ENCODE measurements around the gene FER1L5. TPM values are rescaled to one million over a fixed set of nuclear protein-coding genes. Genes with fewer than 3 reads are reported as not detected.

FER1L5 gene
- total RNA-seq, 2 experiments from 2014 or later, result not detected

DNA sequence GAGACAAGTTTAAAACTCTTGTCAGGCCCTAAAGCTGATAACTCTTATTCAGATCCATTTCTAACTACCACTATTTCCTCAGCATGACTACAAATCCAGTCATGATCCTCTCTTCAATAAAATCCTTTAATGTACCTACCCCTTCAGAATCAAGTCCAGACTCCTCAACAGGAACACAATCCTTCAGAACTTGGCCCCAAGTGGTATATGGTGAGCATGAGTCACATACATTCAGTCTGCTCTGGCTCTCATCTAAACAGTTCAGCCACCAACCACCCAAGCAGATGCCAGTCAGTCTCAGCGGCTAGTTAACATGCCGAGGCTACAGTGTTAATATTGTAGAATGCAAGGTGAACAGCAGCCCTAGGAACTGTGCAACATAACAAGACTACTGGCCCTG, 87.6 kb downstream of the FER1L5 start:
- no peak overlapping the region for H3K27ac Mint-ChIP-seq
- no peaks in the 10 kb centered on the region for H3K27me3 Mint-ChIP-seq
- H3K36me3 Mint-ChIP-seq (ENCODE audit: low read depth), result peaks cover 55% of the 10 kb centered on the region
- H3K4me1 Mint-ChIP-seq, result peaks cover 5% of the 10 kb centered on the region
- CTCF ChIA-PET, result no interaction called here
- no peak for DNase-seq
- no peak overlapping the region for H3K4me3 Mint-ChIP-seq
- H3K9me3 Mint-ChIP-seq, result no peaks in the 10 kb centered on the region
- POLR2A ChIA-PET, result no interaction called here

- Mint-ChIP-seq H3K9me3 (no peaks in the 10 kb centered on the region), H3K4me1 (peaks cover 33% of the 10 kb centered on the region), H3K27me3 (no peaks in the 10 kb centered on the region), H3K27ac (no peak overlapping the region), H3K4me3 (no peak overlapping the region), H3K36me3 (ENCODE audit: low read depth) (peaks cover 59% of the 10 kb centered on the region)
- POLR2A ChIA-PET, result no interaction called here
- CTCF ChIA-PET, result interaction anchor here (0.5 to 1.3 kb wide), 2 partner anchors 27 to 1347 kb away, joined by 4 read pairs; partner anchors contain the start of gene CNNM4
- no peak for DNase-seq
These were observed 91.4 kb downstream of the FER1L5 start for GRCh38 chr2:96733931-96734330.

- CTCF ChIA-PET, result interaction anchor here (1.0 to 1.3 kb wide), 2 partner anchors 18 to 26 kb away, joined by 3 to 4 read pairs; partner anchors contain the start of gene CNNM4
- H3K27ac Mint-ChIP-seq, result no peak overlapping the region
- no peaks in the 10 kb centered on the region for H3K9me3 Mint-ChIP-seq
- no peaks in the 10 kb centered on the region for H3K27me3 Mint-ChIP-seq
- POLR2A ChIA-PET, result no interaction called here
- no peak for DNase-seq
- H3K4me3 Mint-ChIP-seq, result no peak overlapping the region
- peaks cover 44% of the 10 kb centered on the region for H3K4me1 Mint-ChIP-seq
- peaks cover 60% of the 10 kb centered on the region for H3K36me3 Mint-ChIP-seq (ENCODE audit: low read depth)
These were observed 92.5 kb downstream of the FER1L5 start for GRCh38 chr2:96734880-96735583.

GRCh38 chr2:96737251-96737650, 94.7 kb downstream of the FER1L5 start:
- Mint-ChIP-seq H3K27me3 (no peaks in the 10 kb centered on the region), H3K9me3 (no peaks in the 10 kb centered on the region), H3K36me3 (ENCODE audit: low read depth) (peaks cover 46% of the 10 kb centered on the region), H3K4me1 (peaks cover 54% of the 10 kb centered on the region), H3K27ac (no peak overlapping the region), H3K4me3 (no peak overlapping the region)
- CTCF ChIA-PET, result interaction anchor here (0.7 to 2.0 kb wide), 3 partner anchors 23 to 79 kb away, joined by 3 to 9 read pairs (median 3); partner anchors contain the start of genes CNNM3 and CNNM4
- DNase-seq, result no peak
- POLR2A ChIA-PET, result no interaction called here

DNA sequence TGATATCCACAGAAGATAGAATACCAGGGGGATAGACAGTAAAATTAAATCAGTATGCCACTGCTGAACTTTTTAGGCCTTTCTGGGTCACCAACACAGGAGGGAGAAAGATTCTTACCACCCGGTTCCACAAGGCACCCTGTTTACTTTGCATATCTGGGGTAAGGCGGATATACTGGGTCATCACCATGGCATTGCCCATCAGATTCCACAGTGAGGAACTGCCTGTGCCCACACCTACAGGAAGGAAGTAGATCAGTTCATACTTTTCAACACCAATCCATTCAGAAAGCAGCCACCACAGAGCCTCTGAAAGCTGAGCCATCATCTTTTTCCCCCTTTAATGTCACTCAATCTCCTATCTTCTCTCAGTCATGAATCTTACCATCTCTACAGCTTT, 95.3 kb downstream of the FER1L5 start:
- Mint-ChIP-seq H3K9me3 (no peaks in the 10 kb centered on the region), H3K27ac (peak overlapping the region; percentile 71)
- CTCF ChIA-PET, result interaction anchor here (0.5 kb wide), 1 partner anchor 121 kb away, joined by 3 read pairs; no protein-coding TSS in a partner anchor

GRCh38 chr2:96739076-96739632, 96.6 kb downstream of the FER1L5 start:
- peaks cover 63% of the 10 kb centered on the region for H3K4me1 Mint-ChIP-seq
- H3K4me3 Mint-ChIP-seq, result peak overlapping the region; percentile 98
- H3K27me3 Mint-ChIP-seq, result no peaks in the 10 kb centered on the region
- ChIA-PET CTCF (no interaction called here), POLR2A (interaction anchor here (0.9 to 1.6 kb wide), 4 partner anchors 11 to 201 kb away, joined by 3 read pairs; partner anchors contain the start of gene KANSL3)
- H3K27ac Mint-ChIP-seq, result peak overlapping the region; percentile 85
- DNase-seq, result no peak
- H3K9me3 Mint-ChIP-seq, result no peaks in the 10 kb centered on the region
- peaks cover 29% of the 10 kb centered on the region for H3K36me3 Mint-ChIP-seq (ENCODE audit: low read depth)

More for the DNA sequence above, 95.3 kb downstream of the FER1L5 start:
- peak; percentile 38 for DNase-seq
- Mint-ChIP-seq H3K4me1 (peaks cover 58% of the 10 kb centered on the region), H3K27me3 (no peaks in the 10 kb centered on the region), H3K36me3 (ENCODE audit: low read depth) (peaks cover 42% of the 10 kb centered on the region), H3K4me3 (peak overlapping the region; percentile 55)
- POLR2A ChIA-PET, result interaction anchor here (1.0 kb wide), 1 partner anchor 120 kb away, joined by 5 read pairs; no protein-coding TSS in a partner anchor

- CTCF ChIA-PET, result interaction anchor here (0.6 to 1.0 kb wide), 3 partner anchors 20 to 61 kb away, joined by 3 to 4 read pairs (median 3); no protein-coding TSS in a partner anchor
- H3K36me3 Mint-ChIP-seq (ENCODE audit: low read depth), result peaks cover 22% of the 10 kb centered on the region
- DNase-seq, result peak; percentile 99
- H3K27ac Mint-ChIP-seq, result peak within 1 kb of the TSS; percentile 85
- POLR2A ChIA-PET, result interaction anchor here (0.9 to 1.6 kb wide), 4 partner anchors 12 to 202 kb away, joined by 3 read pairs; partner anchors contain the start of gene KANSL3
- H3K27me3 Mint-ChIP-seq, result peaks cover 2% of the 10 kb centered on the region
- H3K9me3 Mint-ChIP-seq, result no peaks in the 10 kb centered on the region
- peak within 1 kb of the TSS; percentile 98 for H3K4me3 Mint-ChIP-seq
- H3K4me1 Mint-ChIP-seq, result peaks cover 61% of the 10 kb centered on the region
These were observed 97.3 kb downstream of the FER1L5 start, which contains the start of gene LMAN2L for GRCh38 chr2:96739633-96740428. LMAN2L (minus strand) TSS chr2:96740064; CDS start chr2:96740040, 24 bp downstream.

GRCh38 chr2:96747061-96747617, 104.6 kb downstream of the FER1L5 start:
- POLR2A ChIA-PET, result interaction anchor here (1.1 kb wide), 1 partner anchor 13 kb away, joined by 3 read pairs; no protein-coding TSS in a partner anchor
- H3K27ac Mint-ChIP-seq, result no peak overlapping the region

DNA sequence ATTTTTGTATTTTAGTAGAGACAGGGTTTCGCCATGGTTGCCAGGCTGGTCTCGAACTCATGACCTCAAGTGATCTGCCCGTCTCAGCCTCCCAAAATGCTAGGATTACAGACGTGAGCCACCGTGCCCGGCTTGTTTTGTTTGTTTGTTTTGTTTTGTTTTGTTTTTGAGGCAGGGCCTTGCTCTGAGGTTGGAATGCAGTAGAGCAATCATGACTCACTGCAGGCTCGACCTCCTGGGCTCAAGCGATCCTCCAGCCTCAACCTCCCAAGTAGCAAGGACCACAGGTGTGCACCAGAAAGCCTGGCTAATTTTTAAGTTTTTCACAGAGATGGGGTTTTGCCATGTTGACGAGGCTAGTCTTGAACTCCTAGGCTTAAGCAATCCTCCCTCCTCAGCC, 109.2 kb downstream of the FER1L5 start:
- H3K4me3 Mint-ChIP-seq, result no peak overlapping the region
- no peak for DNase-seq
- ChIA-PET POLR2A (no interaction called here), CTCF (interaction anchor here (1.1 kb wide), 1 partner anchor 9 kb away, joined by 3 read pairs; the partner anchor contains the start of gene CNNM4)
- H3K36me3 Mint-ChIP-seq (ENCODE audit: low read depth), result no peaks in the 10 kb centered on the region
- no peak overlapping the region for H3K27ac Mint-ChIP-seq
- no peaks in the 10 kb centered on the region for H3K4me1 Mint-ChIP-seq
- no peaks in the 10 kb centered on the region for H3K9me3 Mint-ChIP-seq
- peaks cover 8% of the 10 kb centered on the region for H3K27me3 Mint-ChIP-seq

More at GRCh38 chr2:96747061-96747617, 104.6 kb downstream of the FER1L5 start:
- Mint-ChIP-seq H3K4me3 (no peak overlapping the region), H3K4me1 (peaks cover 9% of the 10 kb centered on the region), H3K9me3 (no peaks in the 10 kb centered on the region), H3K27me3 (peaks cover 13% of the 10 kb centered on the region), H3K36me3 (ENCODE audit: low read depth) (no peaks in the 10 kb centered on the region)
- CTCF ChIA-PET, result no interaction called here
- no peak for DNase-seq

GRCh38 chr2:96753661-96754282, 111.2 kb downstream of the FER1L5 start:
- DNase-seq, result no peak
- Mint-ChIP-seq H3K27ac (no peak overlapping the region), H3K9me3 (no peaks in the 10 kb centered on the region), H3K4me1 (peaks cover under 1% of the 10 kb centered on the region), H3K36me3 (ENCODE audit: low read depth) (no peaks in the 10 kb centered on the region), H3K27me3 (peaks cover 8% of the 10 kb centered on the region), H3K4me3 (no peak overlapping the region)
- CTCF ChIA-PET, result interaction anchor here (1.2 to 1.3 kb wide), 2 partner anchors 9 to 19 kb away, joined by 3 to 4 read pairs; no protein-coding TSS in a partner anchor
- POLR2A ChIA-PET, result no interaction called here

DNA sequence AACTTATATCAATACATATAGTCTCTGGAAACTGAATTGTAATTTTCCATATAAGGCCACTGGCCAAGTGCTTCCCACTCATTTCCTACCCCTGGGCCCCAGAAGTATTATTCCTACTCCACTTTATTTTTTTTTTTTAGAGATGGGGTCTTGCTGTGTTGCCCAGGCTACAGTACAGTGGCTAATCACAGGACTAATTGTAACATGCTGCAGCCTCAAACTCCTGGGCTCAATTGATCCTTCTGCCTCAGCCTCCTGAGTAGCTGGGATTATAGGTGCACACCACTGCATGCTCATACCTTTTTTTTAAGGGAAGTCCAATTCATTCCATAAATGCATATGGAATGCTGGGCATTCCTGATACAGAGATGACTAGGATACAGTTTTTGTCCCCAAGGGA, 111.8 kb downstream of the FER1L5 start:
- CTCF ChIA-PET, result interaction anchor here (1.2 kb wide), 1 partner anchor 8 kb away, joined by 4 read pairs; no protein-coding TSS in a partner anchor
- H3K27ac Mint-ChIP-seq, result no peak overlapping the region

More for the DNA sequence above, 111.8 kb downstream of the FER1L5 start:
- Mint-ChIP-seq H3K36me3 (ENCODE audit: low read depth) (no peaks in the 10 kb centered on the region), H3K9me3 (no peaks in the 10 kb centered on the region), H3K27me3 (peaks cover 8% of the 10 kb centered on the region), H3K4me3 (no peak overlapping the region), H3K4me1 (peaks cover 4% of the 10 kb centered on the region)
- DNase-seq, result no peak
- POLR2A ChIA-PET, result no interaction called here
